ENCODE measurements around the gene PRKG2. TPM values are rescaled to one million over a fixed set of nuclear protein-coding genes. Genes with fewer than 3 reads are reported as not detected.

Gene PRKG2
- total RNA-seq, 4 donors from 2014 or later = 0.20 TPM; not detected in 3

GRCh38 chr4:81120055-81120454 is 95.0 kb downstream of the PRKG2 start:
- no peak overlapping the region for H3K4me3 ChIP-seq
- DNase-seq = no peak
- no peak for ATAC-seq
- no peak for TF ChIP-seq POLR2A (IDR thresholded peaks at IDR 0.05)
- TF ChIP-seq CTCF (IDR thresholded peaks at IDR 0.05 in 4 of 5, conservative IDR thresholded peaks at IDR 0.05 in 1 of 5) = no peak
- in situ Hi-C loops (cut with MboI; ENCODE audit: low sequenced_read_pairs in 4 of 4) (no loop called here), intact Hi-C loops (cut with DNase I; ENCODE audit: low total_unique reads) (no loop called here)
- H3K27ac ChIP-seq = no peak overlapping the region
- no peaks in the 10 kb centered on the region for H3K9me3 ChIP-seq
- no peaks in the 10 kb centered on the region for H3K27me3 ChIP-seq
- no peaks in the 10 kb centered on the region for H3K4me1 ChIP-seq
- no peaks in the 10 kb centered on the region for H3K36me3 ChIP-seq

- ATAC-seq = no peak
- intact Hi-C loops (cut with DNase I; ENCODE audit: low total_unique reads) (no loop called here), in situ Hi-C loops (cut with MboI; ENCODE audit: low sequenced_read_pairs in 4 of 4) (no loop called here)
- DNase-seq = no peak
- H3K27ac ChIP-seq = no peak overlapping the region
- no peak overlapping the region for H3K4me3 ChIP-seq
- H3K27me3 ChIP-seq = no peaks in the 10 kb centered on the region
- no peak for TF ChIP-seq POLR2A (IDR thresholded peaks at IDR 0.05)
- TF ChIP-seq CTCF (IDR thresholded peaks at IDR 0.05 in 4 of 5, conservative IDR thresholded peaks at IDR 0.05 in 1 of 5) = no peak
- no peaks in the 10 kb centered on the region for H3K36me3 ChIP-seq
- no peaks in the 10 kb centered on the region for H3K4me1 ChIP-seq
- no peaks in the 10 kb centered on the region for H3K9me3 ChIP-seq
Observed at GRCh38 chr4:81118086-81118485, 96.9 kb downstream of the PRKG2 start.

GRCh38 chr4:81116566-81116965 is 98.5 kb downstream of the PRKG2 start:
- ATAC-seq = no peak
- TF ChIP-seq POLR2A (IDR thresholded peaks at IDR 0.05) (no peak), CTCF (IDR thresholded peaks at IDR 0.05 in 4 of 5, conservative IDR thresholded peaks at IDR 0.05 in 1 of 5) (no peak)
- H3K4me3 ChIP-seq = no peak overlapping the region

GRCh38 chr4:81113024-81113423 is 102.0 kb downstream of the PRKG2 start:
- Histone ChIP-seq H3K27me3 (no peaks in the 10 kb centered on the region), H3K36me3 (no peaks in the 10 kb centered on the region), H3K27ac (no peak overlapping the region), H3K4me3 (no peak overlapping the region), H3K4me1 (no peaks in the 10 kb centered on the region), H3K9me3 (no peaks in the 10 kb centered on the region)
- in situ Hi-C loops (cut with MboI; ENCODE audit: low sequenced_read_pairs in 4 of 4) = no loop called here
- no peak for TF ChIP-seq POLR2A (IDR thresholded peaks at IDR 0.05)
- no peak for TF ChIP-seq CTCF (IDR thresholded peaks at IDR 0.05 in 4 of 5, conservative IDR thresholded peaks at IDR 0.05 in 1 of 5)
- DNase-seq (no peak), ATAC-seq (no peak)
- intact Hi-C loops (cut with DNase I; ENCODE audit: low total_unique reads) = no loop called here

More at GRCh38 chr4:81116566-81116965, 98.5 kb downstream of the PRKG2 start:
- no peaks in the 10 kb centered on the region for H3K36me3 ChIP-seq
- H3K27ac ChIP-seq = no peak overlapping the region
- H3K9me3 ChIP-seq = no peaks in the 10 kb centered on the region
- in situ Hi-C loops (cut with MboI; ENCODE audit: low sequenced_read_pairs in 4 of 4) (no loop called here), intact Hi-C loops (cut with DNase I; ENCODE audit: low total_unique reads) (no loop called here)
- no peaks in the 10 kb centered on the region for H3K4me1 ChIP-seq
- H3K27me3 ChIP-seq = no peaks in the 10 kb centered on the region
- DNase-seq = no peak

- no peak for ATAC-seq
- intact Hi-C loops (cut with DNase I; ENCODE audit: low total_unique reads) (no loop called here), in situ Hi-C loops (cut with MboI; ENCODE audit: low sequenced_read_pairs in 4 of 4) (no loop called here)
- Histone ChIP-seq H3K36me3 (no peaks in the 10 kb centered on the region), H3K9me3 (no peaks in the 10 kb centered on the region), H3K27me3 (no peaks in the 10 kb centered on the region), H3K27ac (no peak overlapping the region), H3K4me3 (no peak overlapping the region), H3K4me1 (no peaks in the 10 kb centered on the region)
- TF ChIP-seq POLR2A (IDR thresholded peaks at IDR 0.05) (no peak), CTCF (IDR thresholded peaks at IDR 0.05 in 4 of 5, conservative IDR thresholded peaks at IDR 0.05 in 1 of 5) (no peak)
- DNase-seq = no peak
Observed at GRCh38 chr4:81109356-81109755, 105.7 kb downstream of the PRKG2 start.
